ENCODE data around the gene IL1RAPL1. TPM values are rescaled to one million over a fixed set of nuclear protein-coding genes. Genes with fewer than 3 reads are reported as not detected.

Gene IL1RAPL1
- total and polyA plus RNA-seq, 2 experiments from 2014 or later = 0.18 to 0.49 TPM

- TF ChIP-seq ZNF462 (CRISPR knock-in tag; IDR thresholded peaks at IDR 0.05) (no peak), CTCF (conservative IDR thresholded peaks at IDR 0.05; ENCODE audit: low read depth in 2 of 2) (no peak), ZNF331 (CRISPR knock-in tag; IDR thresholded peaks at IDR 0.05; ENCODE audit: low read depth) (no peak), EZH2phosphoT487 (IDR thresholded peaks at IDR 0.05; ENCODE audit: unreplicated experiment) (no peak), STAT1 (IDR thresholded peaks at IDR 0.05; ENCODE audit: unreplicated experiment) (no peak), POLR2AphosphoS5 (IDR thresholded peaks at IDR 0.05; ENCODE audit: low read depth) (no peak), EZH2 (IDR thresholded peaks at IDR 0.05; ENCODE audit: low read depth, unreplicated experiment) (no peak), NANOG (IDR thresholded peaks at IDR 0.05; ENCODE audit: borderline replicate concordance) (no peak)
Observed at GRCh38 chrX:28628120-28628519, 40.9 kb downstream of the IL1RAPL1 start (continued).

GRCh38 chrX:28638775-28639174, 51.5 kb downstream of the IL1RAPL1 start:
- no peaks in the 10 kb centered on the region for H3K36me3 ChIP-seq (ENCODE audit: insufficient read depth)
- peak overlapping the region; percentile 60; the same call in 1 of the 2 replicates for H3K27ac ChIP-seq (ENCODE audit: low read depth)
- no peak overlapping the region for H3K4me3 Mint-ChIP-seq
- H3K27me3 ChIP-seq (ENCODE audit: insufficient read depth) = no peaks in the 10 kb centered on the region
- no peaks in the 10 kb centered on the region for H4K20me1 ChIP-seq (replicated peaks; ENCODE audit: insufficient read depth)
- peaks cover 17% of the 10 kb centered on the region; the same call in 2 of the 3 replicates for H3K36me3 Mint-ChIP-seq (ENCODE audit: low read depth)
- H3K4me3 ChIP-seq = no peak overlapping the region
- H3K4me1 Mint-ChIP-seq = peaks cover 38% of the 10 kb centered on the region
- H3K4me2 ChIP-seq = 0 out of 2 replicates have a peak overlapping the region, but pooled peaks have one; percentile 4
- DNase-seq (ENCODE audit: low spot score) (no peak), ATAC-seq (no peak)
- peaks cover 4% of the 10 kb centered on the region for H3K27me3 Mint-ChIP-seq (ENCODE audit: insufficient read depth, low read depth, poor library complexity)
- no peaks in the 10 kb centered on the region for H3K9me2 ChIP-seq (ENCODE audit: insufficient read depth)
- H2AFZ ChIP-seq = no peak overlapping the region
- H3K4me1 ChIP-seq (ENCODE audit: insufficient read depth) = peaks cover 24% of the 10 kb centered on the region
- peaks cover 17% of the 10 kb centered on the region for H3K9me3 Mint-ChIP-seq
- H3K79me2 ChIP-seq (replicated peaks; ENCODE audit: insufficient read depth) = no peaks in the 10 kb centered on the region
- H3F3A ChIP-seq (replicated peaks; ENCODE audit: low read depth) = no peaks in the 10 kb centered on the region
- H3K27ac Mint-ChIP-seq = no peak overlapping the region
- TF ChIP-seq EZH2 (IDR thresholded peaks at IDR 0.05; ENCODE audit: low read depth, unreplicated experiment) (no peak), JUNB (IDR thresholded peaks at IDR 0.05; ENCODE audit: unreplicated experiment) (no peak), POLR2AphosphoS5 (IDR thresholded peaks at IDR 0.05; ENCODE audit: low read depth) (no peak), STAT1 (IDR thresholded peaks at IDR 0.05; ENCODE audit: unreplicated experiment) (no peak), REST (IDR thresholded peaks at IDR 0.05; ENCODE audit: unreplicated experiment) (no peak), ZNF114 (CRISPR knock-in tag; IDR thresholded peaks at IDR 0.05) (no peak), ETS1 (IDR thresholded peaks at IDR 0.05) (no peak), ZNF331 (CRISPR knock-in tag; IDR thresholded peaks at IDR 0.05; ENCODE audit: low read depth) (no peak), EZH2phosphoT487 (IDR thresholded peaks at IDR 0.05; ENCODE audit: unreplicated experiment) (no peak), NANOG (IDR thresholded peaks at IDR 0.05; ENCODE audit: borderline replicate concordance) (no peak)

All from GM23338 (cell line).